Right renal pelvis (tissue), 4 donors: ENCODE results near the gene ATG5. TPM values are rescaled to one million over a fixed set of nuclear protein-coding genes. Genes with fewer than 3 reads are reported as not detected.

ENCODE experiments used
- DNase-seq, 4 donors: peaks; one replicate each; pipeline ENCODE4 v3.0.0-alpha.2; 2013; ENCODE audit warnings: low read depth in 4 of 4, low spot score in 3 of 4, missing footprints in 1 of 4
- polyA plus RNA-seq, 4 donors: library from polyadenylated mRNA; unstranded; fragments of 120-200 nt; gene quantifications; one replicate each; pipeline ENCODE4 v1.2.1, GENCODE V29; 2013; ENCODE audit not compliant: insufficient read length in 4 of 4

The ATG5 gene
- polyA plus RNA-seq, 4 donors = 47.8 to 58.7 (median 54.5) TPM

GRCh38 chr6:106134906-106135634 lies 190.5 kb downstream of the ATG5 start:
- no peak for DNase-seq

Other genes starting within 250 kb of the ATG5 start
- 1 to 10 TPM; 2.3 to 3.9 (median 3.5) TPM for gene PRDM1, start 239.4 kb downstream of the ATG5 start, polyA plus RNA-seq
- gene CRYBG1, start 35.0 kb upstream of the ATG5 start, polyA plus RNA-seq = 10 to 100 TPM; 21.9 to 39.9 (median 25.2) TPM